ENCODE results near the gene ART5. TPM values are rescaled to one million over a fixed set of nuclear protein-coding genes. Genes with fewer than 3 reads are reported as not detected.
"Not testable (repeated sequence)": the region's sequence is repeated elsewhere in the genome, so short reads cannot be mapped to it uniquely, and the experiment has no call there.

The ART5 gene
- total RNA-seq, 2 donors from 2014 or later: not detected

DNA sequence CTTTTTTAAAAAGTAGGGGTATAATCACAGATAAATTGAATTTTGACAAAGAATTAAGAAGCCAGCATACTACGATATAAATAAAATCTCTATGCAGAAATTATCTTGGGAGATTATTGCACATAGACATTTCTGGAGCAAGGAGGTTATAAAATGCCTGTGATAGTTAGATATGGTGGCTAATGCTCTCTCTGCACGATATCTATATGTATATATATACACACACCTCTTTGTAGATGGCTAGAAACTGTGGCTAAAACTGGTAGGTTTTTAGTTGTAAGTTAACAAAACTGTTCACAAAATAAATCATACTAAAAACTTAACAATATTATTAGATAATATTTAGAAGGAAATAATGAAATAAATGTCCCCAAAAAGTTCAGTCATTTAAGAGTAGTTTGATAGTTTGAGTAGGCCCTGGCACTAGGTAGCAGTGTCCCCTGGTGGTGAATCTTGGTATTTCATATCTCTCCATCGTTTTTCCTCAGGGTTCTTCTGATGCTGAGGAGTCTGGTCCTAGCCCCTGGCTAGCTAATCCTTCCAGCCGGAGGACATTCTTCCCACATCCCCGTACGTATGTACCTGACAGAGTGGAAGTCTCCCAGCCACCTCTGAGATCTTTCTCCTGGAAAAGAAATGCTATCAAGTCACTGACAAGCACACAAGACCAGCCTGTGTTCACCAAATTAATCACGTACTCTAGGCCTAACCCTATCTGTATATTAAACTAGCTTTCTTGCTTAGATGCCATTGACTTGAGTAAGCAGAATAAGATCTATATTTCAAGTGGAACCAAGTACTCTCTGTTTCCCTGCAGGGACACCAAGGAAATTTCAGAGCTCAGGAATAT is 32.2 kb downstream of the ART5 start:
- DNase-seq (ENCODE audit: low spot score) (no peak), ATAC-seq (ENCODE audit: insufficient number of reproducible peaks, low FRiP score, low read depth) (no peak)
- H3K36me3 ChIP-seq: no peaks in the 10 kb centered on the region
- no peak overlapping the region for H3K27ac ChIP-seq
- H3K4me3 ChIP-seq: no peak overlapping the region
- H3K9me3 ChIP-seq: no peaks in the 10 kb centered on the region
- TF ChIP-seq, protein P1, sequence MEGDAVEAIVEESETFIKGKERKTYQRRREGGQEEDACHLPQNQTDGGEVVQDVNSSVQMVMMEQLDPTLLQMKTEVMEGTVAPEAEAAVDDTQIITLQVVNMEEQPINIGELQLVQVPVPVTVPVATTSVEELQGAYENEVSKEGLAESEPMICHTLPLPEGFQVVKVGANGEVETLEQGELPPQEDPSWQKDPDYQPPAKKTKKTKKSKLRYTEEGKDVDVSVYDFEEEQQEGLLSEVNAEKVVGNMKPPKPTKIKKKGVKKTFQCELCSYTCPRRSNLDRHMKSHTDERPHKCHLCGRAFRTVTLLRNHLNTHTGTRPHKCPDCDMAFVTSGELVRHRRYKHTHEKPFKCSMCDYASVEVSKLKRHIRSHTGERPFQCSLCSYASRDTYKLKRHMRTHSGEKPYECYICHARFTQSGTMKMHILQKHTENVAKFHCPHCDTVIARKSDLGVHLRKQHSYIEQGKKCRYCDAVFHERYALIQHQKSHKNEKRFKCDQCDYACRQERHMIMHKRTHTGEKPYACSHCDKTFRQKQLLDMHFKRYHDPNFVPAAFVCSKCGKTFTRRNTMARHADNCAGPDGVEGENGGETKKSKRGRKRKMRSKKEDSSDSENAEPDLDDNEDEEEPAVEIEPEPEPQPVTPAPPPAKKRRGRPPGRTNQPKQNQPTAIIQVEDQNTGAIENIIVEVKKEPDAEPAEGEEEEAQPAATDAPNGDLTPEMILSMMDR (IDR thresholded peaks at IDR 0.05): peak; percentile 78
- H3K4me1 ChIP-seq (ENCODE audit: control insufficient read depth in 1 of 2, low read depth in 2 of 2): no peaks in the 10 kb centered on the region
- H3K27me3 ChIP-seq (replicated peaks; ENCODE audit: insufficient read depth): no peaks in the 10 kb centered on the region

DNA sequence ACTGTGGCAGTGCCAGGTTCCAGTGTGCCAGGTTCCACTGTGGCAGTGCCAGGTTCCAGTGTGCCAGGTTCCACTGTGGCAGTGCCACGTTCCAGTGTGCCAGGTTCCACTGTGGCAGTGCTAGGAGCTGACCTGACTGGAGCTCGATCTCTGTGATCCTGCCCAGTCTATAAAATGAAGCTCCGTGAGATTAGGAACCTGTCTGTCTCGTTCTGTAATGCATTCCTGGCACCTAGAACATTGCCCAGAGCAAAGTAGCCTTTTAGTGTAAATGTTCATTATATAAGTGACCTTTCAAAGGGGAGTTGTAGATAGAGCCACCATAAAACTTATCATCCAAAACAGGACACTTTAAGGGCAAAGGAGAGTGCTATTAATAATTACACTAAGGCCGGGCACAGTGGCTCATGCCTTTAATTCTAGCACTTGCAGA is 36.0 kb downstream of the ART5 start:
- Histone ChIP-seq H3K4me3 (no peak overlapping the region), H3K27me3 (replicated peaks; ENCODE audit: insufficient read depth) (no peaks in the 10 kb centered on the region), H3K4me1 (ENCODE audit: control insufficient read depth in 1 of 2, low read depth in 2 of 2) (no peaks in the 10 kb centered on the region), H3K9me3 (no peaks in the 10 kb centered on the region), H3K27ac (no peak overlapping the region), H3K36me3 (no peaks in the 10 kb centered on the region)
- TF ChIP-seq, protein P1 (IDR thresholded peaks at IDR 0.05): no peak
- no peak for ATAC-seq (ENCODE audit: insufficient number of reproducible peaks, low FRiP score, low read depth)
- no peak for DNase-seq (ENCODE audit: low spot score)

DNA sequence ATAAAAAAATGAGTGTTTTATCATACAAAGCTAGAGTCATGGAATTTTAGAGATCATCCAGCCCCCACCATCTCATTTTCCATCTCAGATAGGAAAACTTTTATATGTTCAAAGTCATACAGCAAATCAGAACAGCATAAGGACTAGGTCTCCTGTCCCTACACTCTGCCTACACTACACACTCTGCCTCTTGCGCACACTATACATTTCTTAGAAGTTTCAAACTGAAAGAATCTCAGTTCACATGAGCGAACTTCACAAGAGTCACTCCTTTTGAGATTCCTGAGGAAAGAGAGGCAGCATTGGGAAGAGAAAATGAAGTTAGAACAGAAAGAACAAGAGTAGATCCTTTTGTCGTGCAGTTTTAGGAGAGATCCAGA is 36.5 kb downstream of the ART5 start:
- TF ChIP-seq, protein P1 (IDR thresholded peaks at IDR 0.05): no peak
- no peak overlapping the region for H3K27ac ChIP-seq
- H3K4me1 ChIP-seq (ENCODE audit: control insufficient read depth in 1 of 2, low read depth in 2 of 2): no peaks in the 10 kb centered on the region
- H3K4me3 ChIP-seq: no peak overlapping the region
- DNase-seq (ENCODE audit: low spot score) (no peak), ATAC-seq (ENCODE audit: insufficient number of reproducible peaks, low FRiP score, low read depth) (no peak)
- no peaks in the 10 kb centered on the region for H3K9me3 ChIP-seq
- no peaks in the 10 kb centered on the region for H3K27me3 ChIP-seq (replicated peaks; ENCODE audit: insufficient read depth)
- H3K36me3 ChIP-seq: no peaks in the 10 kb centered on the region

DNA sequence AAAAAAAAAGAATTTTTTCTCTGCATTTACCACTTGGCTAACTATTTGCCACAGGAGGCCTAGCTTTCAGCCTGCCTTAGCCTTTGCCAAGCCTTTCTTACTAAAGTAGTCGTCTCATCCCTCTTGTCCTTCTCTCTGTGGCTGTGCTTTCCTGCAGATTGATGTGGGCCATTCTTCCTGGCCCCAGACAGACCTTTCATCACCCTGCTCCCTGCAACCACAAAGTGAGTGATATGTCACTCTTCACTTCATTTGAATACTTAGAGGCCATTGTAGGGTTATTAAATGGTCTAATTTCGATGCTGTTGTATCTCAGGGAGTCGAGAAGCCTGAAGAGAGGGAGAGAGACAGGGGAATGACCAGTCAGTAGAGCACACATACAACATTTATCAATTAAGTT is 37.6 kb downstream of the ART5 start:
- H3K4me3 ChIP-seq: no peak overlapping the region
- H3K27ac ChIP-seq: no peak overlapping the region
- no peaks in the 10 kb centered on the region for H3K9me3 ChIP-seq
- DNase-seq (ENCODE audit: low spot score) (no peak), ATAC-seq (ENCODE audit: insufficient number of reproducible peaks, low FRiP score, low read depth) (no peak)
- H3K4me1 ChIP-seq (ENCODE audit: control insufficient read depth in 1 of 2, low read depth in 2 of 2): no peaks in the 10 kb centered on the region
- TF ChIP-seq, protein P1 (IDR thresholded peaks at IDR 0.05): no peak
- H3K27me3 ChIP-seq (replicated peaks; ENCODE audit: insufficient read depth): no peaks in the 10 kb centered on the region
- H3K36me3 ChIP-seq: no peaks in the 10 kb centered on the region

DNA sequence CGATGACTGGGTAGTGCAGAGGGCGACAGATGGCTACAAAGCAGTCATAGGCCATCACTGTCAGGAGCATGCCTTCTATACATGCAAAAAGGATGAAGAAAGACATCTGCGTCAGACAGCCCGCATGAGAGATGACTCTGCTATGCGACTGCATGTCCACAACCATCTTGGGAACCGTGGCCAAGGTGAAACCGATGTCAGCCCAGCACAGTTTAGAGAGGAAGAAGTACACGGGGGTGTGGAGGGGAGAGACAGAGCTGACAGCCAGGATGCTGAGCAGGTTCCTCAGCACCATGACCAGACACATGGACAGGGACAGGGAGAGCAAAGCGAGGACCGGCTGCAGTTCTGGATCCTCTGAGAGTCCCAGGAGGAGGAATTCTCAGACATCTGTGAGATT is 41.6 kb downstream of the ART5 start:
- H3K27me3 ChIP-seq (replicated peaks; ENCODE audit: insufficient read depth); H3K4me1 ChIP-seq (ENCODE audit: control insufficient read depth in 1 of 2, low read depth in 2 of 2); DNase-seq (ENCODE audit: low spot score); H3K9me3 ChIP-seq; ATAC-seq (ENCODE audit: insufficient number of reproducible peaks, low FRiP score, low read depth); H3K4me3 ChIP-seq; H3K36me3 ChIP-seq; H3K27ac ChIP-seq: not testable (repeated sequence)

DNA sequence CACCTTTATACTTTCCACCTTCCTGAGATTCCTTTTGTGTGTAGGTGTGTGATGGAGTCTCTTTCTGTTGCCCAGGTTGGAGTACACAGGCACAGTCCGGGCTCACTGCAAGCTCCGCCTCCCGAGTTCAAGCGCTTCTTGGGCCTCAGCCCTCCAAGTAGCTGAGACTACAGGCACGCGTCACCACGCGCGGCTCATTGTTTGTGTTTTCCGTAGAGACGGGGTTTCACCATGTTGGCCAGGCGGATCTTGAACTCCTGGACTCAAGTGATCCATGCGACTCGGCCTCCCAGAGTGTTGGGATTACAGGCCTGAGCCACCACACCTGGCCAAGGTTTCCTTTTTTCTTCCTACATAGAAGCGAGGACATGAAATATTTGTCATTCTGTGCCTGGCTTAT is 44.0 kb downstream of the ART5 start:
- H3K27me3 ChIP-seq (replicated peaks; ENCODE audit: insufficient read depth); H3K4me1 ChIP-seq (ENCODE audit: control insufficient read depth in 1 of 2, low read depth in 2 of 2); H3K36me3 ChIP-seq; DNase-seq (ENCODE audit: low spot score); H3K27ac ChIP-seq; H3K9me3 ChIP-seq; H3K4me3 ChIP-seq; ATAC-seq (ENCODE audit: insufficient number of reproducible peaks, low FRiP score, low read depth): not testable (repeated sequence)

DNA sequence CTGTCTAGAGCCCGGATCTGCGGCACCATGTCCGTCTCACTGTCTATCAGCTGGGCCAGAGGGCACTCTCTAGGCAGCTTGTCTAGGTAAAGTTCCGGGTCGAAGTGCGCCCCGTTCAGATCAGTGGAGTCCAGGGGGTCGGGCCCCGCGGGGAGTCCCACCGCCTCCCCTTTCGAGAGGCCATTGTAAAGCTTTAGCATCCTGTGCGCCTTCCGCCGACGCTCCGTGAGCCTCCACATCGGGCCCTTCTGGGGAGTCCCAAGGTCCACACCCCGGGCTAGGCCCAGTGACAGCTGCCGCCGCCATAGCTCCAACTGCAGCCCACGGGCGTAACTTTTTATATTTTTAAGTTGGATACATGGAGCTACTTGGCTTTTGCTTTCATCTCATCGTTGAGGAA is 50.5 kb downstream of the ART5 start:
- not testable (repeated sequence) for H3K4me3 ChIP-seq

DNA sequence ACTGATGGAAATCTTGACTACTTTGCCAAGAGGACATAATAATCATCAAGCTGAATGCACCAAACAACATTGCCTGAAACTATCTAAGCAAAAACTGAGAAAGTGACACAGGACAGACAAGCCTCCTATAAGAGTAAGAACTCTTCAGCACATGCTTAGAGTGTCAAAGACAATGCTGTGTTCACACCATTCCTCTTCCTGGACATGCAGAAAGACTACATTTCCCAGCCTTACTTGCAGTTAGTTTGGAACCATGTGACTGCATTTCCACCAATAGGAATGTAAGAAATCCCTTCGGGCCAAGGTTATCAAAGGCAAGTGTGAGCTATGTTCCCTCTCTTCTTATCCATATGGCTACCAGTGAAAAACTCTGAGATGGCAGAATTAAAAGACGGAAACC is 51.6 kb downstream of the ART5 start:
- DNase-seq (ENCODE audit: low spot score); H3K27ac ChIP-seq; ATAC-seq (ENCODE audit: insufficient number of reproducible peaks, low FRiP score, low read depth); H3K4me3 ChIP-seq; H3K4me1 ChIP-seq (ENCODE audit: control insufficient read depth in 1 of 2, low read depth in 2 of 2); H3K27me3 ChIP-seq (replicated peaks; ENCODE audit: insufficient read depth); H3K9me3 ChIP-seq; H3K36me3 ChIP-seq: not testable (repeated sequence)

More for the DNA sequence above, 50.5 kb downstream of the ART5 start:
- H3K27me3 ChIP-seq (replicated peaks; ENCODE audit: insufficient read depth); DNase-seq (ENCODE audit: low spot score); H3K9me3 ChIP-seq; H3K4me1 ChIP-seq (ENCODE audit: control insufficient read depth in 1 of 2, low read depth in 2 of 2); H3K27ac ChIP-seq; ATAC-seq (ENCODE audit: insufficient number of reproducible peaks, low FRiP score, low read depth); H3K36me3 ChIP-seq: not testable (repeated sequence)

DNA sequence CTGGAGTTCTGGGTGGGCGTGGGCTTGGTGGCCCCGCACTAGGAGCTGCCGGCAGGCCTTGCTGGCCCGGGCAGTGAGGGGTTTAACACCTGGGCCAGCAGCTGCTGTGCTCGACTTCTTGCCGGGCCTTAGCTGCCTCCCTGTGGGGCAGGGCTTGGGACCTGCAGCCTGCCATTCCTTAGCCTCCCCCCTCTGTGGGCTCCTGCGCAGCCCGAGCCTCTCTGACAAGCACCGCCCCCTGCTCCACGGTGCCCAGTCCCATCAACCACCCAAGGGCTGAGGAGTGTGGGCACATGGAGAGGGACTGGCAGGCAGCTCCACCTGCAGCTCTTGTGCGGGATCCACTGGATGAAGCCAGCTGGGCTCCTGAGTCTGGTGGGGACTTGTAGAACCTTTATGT is 53.0 kb downstream of the ART5 start:
- DNase-seq (ENCODE audit: low spot score); H3K27me3 ChIP-seq (replicated peaks; ENCODE audit: insufficient read depth); ATAC-seq (ENCODE audit: insufficient number of reproducible peaks, low FRiP score, low read depth); H3K36me3 ChIP-seq; H3K4me1 ChIP-seq (ENCODE audit: control insufficient read depth in 1 of 2, low read depth in 2 of 2); H3K4me3 ChIP-seq; H3K27ac ChIP-seq; H3K9me3 ChIP-seq: not testable (repeated sequence)

Measured in thoracic aorta (tissue), 2 donors.